ENCODE measurements around the gene JAK1. TPM values are rescaled to one million over a fixed set of nuclear protein-coding genes. Genes with fewer than 3 reads are reported as not detected.
A peak's percentile ranks its signal among the peaks of the same experiment; 100 is the strongest.

JAK1 gene
- total RNA-seq, 4 donors from 2014 or later: 112 to 158 (median 135) TPM

DNA sequence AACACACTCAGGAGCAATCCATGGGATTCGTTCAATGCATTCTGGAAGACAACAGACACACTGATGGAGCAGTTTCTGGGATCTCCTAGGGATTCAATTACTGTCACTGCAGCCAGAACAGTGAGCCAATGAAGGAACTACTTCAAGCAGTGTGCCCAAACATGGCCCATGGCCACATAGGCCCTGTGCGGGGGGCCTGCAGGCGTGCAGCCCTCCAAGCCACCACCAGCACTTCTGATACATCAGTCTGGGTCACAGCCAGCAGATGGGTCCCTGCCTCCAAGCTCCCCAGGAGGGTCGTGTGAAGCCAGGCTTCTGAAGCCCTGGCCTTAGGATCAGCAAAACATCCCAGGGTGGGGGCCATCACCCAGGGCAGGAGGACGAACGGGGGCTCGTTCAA, 122.2 kb downstream of the JAK1 start:
- Histone ChIP-seq H3K36me3 (peaks cover 44 to 94% (median 90%) of the 10 kb centered on the region in 4 donors), H3K4me1 (peaks cover 0 to 10% (median 6%) of the 10 kb centered on the region in 4 donors)

DNA sequence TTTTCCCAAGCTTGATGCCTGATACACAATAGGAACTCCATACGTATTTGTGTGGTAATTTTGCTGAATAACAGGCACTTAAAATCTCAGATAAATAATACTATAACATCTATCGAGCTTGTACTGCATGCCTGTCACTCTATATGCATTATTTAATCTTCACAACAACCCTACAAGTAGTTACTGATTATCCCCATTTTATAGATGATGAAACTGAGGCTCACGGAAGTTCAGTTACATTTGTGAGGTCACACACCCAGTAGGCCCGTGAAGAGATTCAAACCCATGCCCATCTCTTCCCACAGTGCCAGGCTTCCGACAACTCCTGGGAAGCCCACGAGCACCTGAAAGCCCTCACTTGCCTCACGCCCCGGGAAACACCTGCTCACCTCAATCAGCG, 122.7 kb downstream of the JAK1 start:
- intact Hi-C loops (cut with DNase I): no loop called here
- Histone ChIP-seq H3K4me1 (peaks cover 0 to 10% (median 6%) of the 10 kb centered on the region in 4 donors), H3K9me3 (no peaks in the 10 kb centered on the region), H3K27me3 (no peaks in the 10 kb centered on the region), H3K27ac (replicated peaks in 1 of 4) (no peak overlapping the region), H3K36me3 (peaks cover 45 to 92% (median 87%) of the 10 kb centered on the region in 4 donors), H3K4me3 (no peak overlapping the region)
- DNase-seq (ENCODE audit: extremely low spot score): no peak
- TF ChIP-seq POLR2A (IDR thresholded peaks at IDR 0.05; ENCODE audit: low read depth): no peak
- TF ChIP-seq POLR2AphosphoS5 (IDR thresholded peaks at IDR 0.05): no peak
- no peak for TF ChIP-seq EP300 (IDR thresholded peaks at IDR 0.05)
- TF ChIP-seq, protein P1, sequence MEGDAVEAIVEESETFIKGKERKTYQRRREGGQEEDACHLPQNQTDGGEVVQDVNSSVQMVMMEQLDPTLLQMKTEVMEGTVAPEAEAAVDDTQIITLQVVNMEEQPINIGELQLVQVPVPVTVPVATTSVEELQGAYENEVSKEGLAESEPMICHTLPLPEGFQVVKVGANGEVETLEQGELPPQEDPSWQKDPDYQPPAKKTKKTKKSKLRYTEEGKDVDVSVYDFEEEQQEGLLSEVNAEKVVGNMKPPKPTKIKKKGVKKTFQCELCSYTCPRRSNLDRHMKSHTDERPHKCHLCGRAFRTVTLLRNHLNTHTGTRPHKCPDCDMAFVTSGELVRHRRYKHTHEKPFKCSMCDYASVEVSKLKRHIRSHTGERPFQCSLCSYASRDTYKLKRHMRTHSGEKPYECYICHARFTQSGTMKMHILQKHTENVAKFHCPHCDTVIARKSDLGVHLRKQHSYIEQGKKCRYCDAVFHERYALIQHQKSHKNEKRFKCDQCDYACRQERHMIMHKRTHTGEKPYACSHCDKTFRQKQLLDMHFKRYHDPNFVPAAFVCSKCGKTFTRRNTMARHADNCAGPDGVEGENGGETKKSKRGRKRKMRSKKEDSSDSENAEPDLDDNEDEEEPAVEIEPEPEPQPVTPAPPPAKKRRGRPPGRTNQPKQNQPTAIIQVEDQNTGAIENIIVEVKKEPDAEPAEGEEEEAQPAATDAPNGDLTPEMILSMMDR (IDR thresholded peaks at IDR 0.05): no peak
- WGBS: 86% methylated on average over 9 of the region's 9 CpGs

More for the DNA sequence above, 122.2 kb downstream of the JAK1 start:
- no peak overlapping the region for H3K4me3 ChIP-seq
- DNase-seq (ENCODE audit: extremely low spot score): no peak
- H3K27ac ChIP-seq (replicated peaks in 1 of 4): no peak overlapping the region
- 94% methylated on average over 4 of the region's 7 CpGs for WGBS
- H3K27me3 ChIP-seq: no peaks in the 10 kb centered on the region
- intact Hi-C loops (cut with DNase I): no loop called here
- TF ChIP-seq, protein P1 (IDR thresholded peaks at IDR 0.05): no peak
- TF ChIP-seq POLR2AphosphoS5 (IDR thresholded peaks at IDR 0.05) (no peak), POLR2A (IDR thresholded peaks at IDR 0.05; ENCODE audit: low read depth) (no peak), EP300 (IDR thresholded peaks at IDR 0.05) (no peak)
- no peaks in the 10 kb centered on the region for H3K9me3 ChIP-seq

DNA sequence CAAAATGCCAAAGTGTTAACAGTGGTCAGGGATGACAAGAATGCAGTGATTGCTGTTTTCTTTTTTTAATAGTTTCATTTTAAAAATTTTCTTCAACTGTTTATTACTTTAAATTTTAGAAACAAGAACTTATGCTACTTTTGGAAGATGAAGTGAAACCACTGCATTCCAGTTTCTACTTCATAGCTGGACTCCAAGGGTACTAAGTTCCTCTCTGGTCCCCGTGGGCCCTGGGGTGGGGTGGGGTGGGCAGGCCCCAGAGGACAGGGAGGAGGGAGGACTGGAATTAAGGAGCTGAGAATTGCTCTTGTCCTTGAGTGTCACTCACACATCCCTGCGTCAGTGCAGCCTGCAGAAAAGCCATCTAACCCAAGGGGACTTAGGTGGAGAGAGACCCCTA, 124.1 kb downstream of the JAK1 start:
- WGBS: 73% methylated on average over 2 of the region's 2 CpGs

DNA sequence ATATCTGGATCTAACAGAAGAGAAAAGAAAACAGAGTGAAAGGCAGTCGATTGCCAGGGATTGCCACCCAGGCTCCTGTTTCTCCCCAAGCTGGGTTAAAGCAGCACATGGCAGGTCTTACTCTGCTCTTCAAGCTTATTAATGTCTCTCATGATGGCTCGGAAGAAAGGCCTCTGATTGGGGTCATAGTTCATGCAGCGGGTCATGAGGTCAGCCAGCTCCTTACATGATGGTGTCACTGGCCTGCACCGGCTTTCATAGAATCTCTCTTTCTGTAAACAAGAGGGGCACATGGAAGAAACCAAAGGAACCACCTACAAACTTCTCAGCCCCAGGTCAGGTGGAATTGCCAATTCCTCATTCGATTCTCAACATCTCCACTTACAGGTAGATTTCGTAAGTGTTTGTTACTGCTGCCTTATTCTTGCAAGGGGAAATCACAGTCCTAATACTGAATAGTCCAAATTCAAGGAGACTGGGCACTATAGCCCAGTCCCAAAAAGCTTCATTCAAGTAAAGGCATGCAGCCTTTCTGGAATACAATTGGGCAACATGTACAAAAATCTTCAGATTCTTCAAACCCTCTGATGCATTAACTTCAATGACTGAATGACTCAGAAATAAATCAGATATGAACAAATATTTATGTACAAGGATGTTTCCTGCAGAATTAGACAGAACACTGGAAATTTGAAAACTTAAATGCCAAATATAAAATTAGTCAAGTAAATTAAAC, 124.9 kb downstream of the JAK1 start:
- 48% methylated on average over 6 of the region's 6 CpGs for WGBS
- peak; percentile 31 for DNase-seq (ENCODE audit: extremely low spot score)
- TF ChIP-seq POLR2AphosphoS5 (IDR thresholded peaks at IDR 0.05) (no peak), EP300 (IDR thresholded peaks at IDR 0.05) (no peak), POLR2A (IDR thresholded peaks at IDR 0.05; ENCODE audit: low read depth) (no peak)
- TF ChIP-seq, protein P1 (IDR thresholded peaks at IDR 0.05): no peak
- no peak overlapping the region for H3K4me3 ChIP-seq
- peaks cover 66 to 92% (median 88%) of the 10 kb centered on the region in 4 donors for H3K36me3 ChIP-seq
- peaks cover 0 to 10% (median 6%) of the 10 kb centered on the region in 4 donors for H3K4me1 ChIP-seq
- H3K27me3 ChIP-seq: no peaks in the 10 kb centered on the region
- no peaks in the 10 kb centered on the region for H3K9me3 ChIP-seq
- intact Hi-C loops (cut with DNase I): no loop called here
- no peak overlapping the region for H3K27ac ChIP-seq (replicated peaks in 1 of 4)

More for the DNA sequence above, 124.1 kb downstream of the JAK1 start:
- DNase-seq (ENCODE audit: extremely low spot score): no peak
- Histone ChIP-seq H3K36me3 (peaks cover 59 to 92% (median 88%) of the 10 kb centered on the region in 4 donors), H3K9me3 (no peaks in the 10 kb centered on the region), H3K4me3 (no peak overlapping the region), H3K4me1 (peaks cover 0 to 10% (median 6%) of the 10 kb centered on the region in 4 donors), H3K27me3 (no peaks in the 10 kb centered on the region), H3K27ac (replicated peaks in 1 of 4) (no peak overlapping the region)
- intact Hi-C loops (cut with DNase I): no loop called here
- no peak for TF ChIP-seq POLR2A (IDR thresholded peaks at IDR 0.05; ENCODE audit: low read depth)
- TF ChIP-seq EP300 (IDR thresholded peaks at IDR 0.05): no peak
- no peak for TF ChIP-seq POLR2AphosphoS5 (IDR thresholded peaks at IDR 0.05)
- TF ChIP-seq, protein P1 (IDR thresholded peaks at IDR 0.05): no peak

Data from esophagus muscularis mucosa (tissue), 4 donors.